Kidney (tissue), 14 donors: ENCODE data around the gene RPL10. TPM values are rescaled to one million over a fixed set of nuclear protein-coding genes. Genes with fewer than 3 reads are reported as not detected.

Source experiments
- DNase-seq, 5 donors: peaks; one replicate each; pipeline ENCODE4 v3.0.0-alpha.2; 2013 to 2020
- FAIRE-seq: peaks from 2 replicates; lab custom pipeline; 2012; peaks lifted over from hg19 to GRCh38; lab: Jason Lieb, UNC
- H3K27ac ChIP-seq, 2 donors: one replicate each; pipeline ENCODE4 v1.7.0; 2013; ENCODE audit warnings: low read depth in 2 of 2, low read length in 2 of 2, inconsistent platforms in 1 of 2
- H3K27me3 ChIP-seq: one replicate; pipeline ENCODE4 v1.7.1; 2013; ENCODE audit warnings: low read length, inconsistent platforms; ENCODE audit not compliant: control insufficient read depth, insufficient read depth
- H3K36me3 ChIP-seq, 3 donors: one replicate each; pipeline versions ENCODE4 v1.7.0 to v1.7.1; 2013; ENCODE audit warnings: low read length in 3 of 3, control low read depth in 1 of 3, inconsistent platforms in 1 of 3; ENCODE audit not compliant: insufficient read depth in 3 of 3, control insufficient read depth in 2 of 3
- H3K4me1 ChIP-seq, 3 donors: one replicate each; pipeline versions ENCODE4 v1.7.0 to v1.7.1; 2013; ENCODE audit warnings: low read length in 3 of 3, inconsistent platforms in 1 of 3, low read depth in 1 of 3; ENCODE audit not compliant: control insufficient read depth in 2 of 3, insufficient read depth in 2 of 3
- H3K4me3 ChIP-seq, 3 donors: one replicate each; pipeline versions ENCODE4 v1.7.0 to v1.8.1; 2013; ENCODE audit warnings: low read length in 3 of 3, control low read depth in 1 of 3, inconsistent platforms in 1 of 3
- H3K9ac ChIP-seq, 3 donors: one replicate each; pipeline versions ENCODE4 v1.7.0 to v1.7.1; 2013; ENCODE audit warnings: low read length in 3 of 3, control low read depth in 1 of 3, inconsistent platforms in 1 of 3
- H3K9me3 ChIP-seq, 3 donors: one replicate each; pipeline versions ENCODE4 v1.7.0 to v1.7.1; 2013; ENCODE audit warnings: low read length in 3 of 3, control low read depth in 1 of 3, inconsistent platforms in 1 of 3; ENCODE audit not compliant: control insufficient read depth in 2 of 3, insufficient read depth in 1 of 3
- CTCF ChIP-seq: IDR thresholded peaks from 3 replicates; pipeline ENCODE4 v1.5.1; 2012; ENCODE audit warnings: mild to moderate bottlenecking, moderate library complexity, borderline replicate concordance; ENCODE audit not compliant: insufficient read depth; ENCODE audit errors: extremely low read depth
- intact Hi-C: fragments of 100-400 bp; cut with DNase I; formaldehyde crosslinking; loops from one replicate; pipeline ENCODE4 v1.11.1; 2022
- polyA plus RNA-seq: library from polyadenylated mRNA; stranded (reverse); fragments of 350-450 nt; fragmentation: Illumina TruSeq; extraction: RNeasy Lipid Tissue Mini Kit (QIAGEN cat#74804); gene quantifications from one replicate; pipeline ENCODE4 v1.2.3, GENCODE V29; 2014; ENCODE audit warnings: low read depth, low replicate concordance; ENCODE audit not compliant: insufficient read depth
- total RNA-seq: library from RNA; stranded (reverse); fragmentation: NEBNext Ultra II Directional; extraction: Animal tissue kit (Norgen Biotek cat#: 25700); gene quantifications from one replicate; pipeline ENCODE4 v1.2.1, GENCODE V29; 2021
- donor health status: control.
- donor health status: control.
- donor health status: control.
- donor health status: control.
- donor health status: control.
- donor health status: DM: yes; HTN: yes; CAD: no.
- donor health status: Normal renal cell carcinoma (clear cell type).

Gene RPL10
- total and polyA plus RNA-seq, 2 donors from 2014 or later: 2,684 to 2,858 TPM

GRCh38 chrX:154403858-154404257 is 5.7 kb downstream of the RPL10 start:
- intact Hi-C loops: no loop called here
- H3K4me1 ChIP-seq: peaks cover 0 to 18% (median 7%) of the 10 kb centered on the region in 3 donors
- FAIRE-seq (no peak), DNase-seq (no peak)
- TF ChIP-seq CTCF: no peak
- H3K9me3 ChIP-seq: no peaks in the 10 kb centered on the region
- H3K4me3 ChIP-seq: no peak overlapping the region
- H3K27ac ChIP-seq: no peak overlapping the region
- H3K27me3 ChIP-seq: no peaks in the 10 kb centered on the region
- H3K9ac ChIP-seq: no peak overlapping the region
- H3K36me3 ChIP-seq: peaks cover 2 to 15% (median 8%) of the 10 kb centered on the region in 3 donors

- Histone ChIP-seq H3K9ac (no peak overlapping the region), H3K36me3 (peaks cover 0 to 10% (median 6%) of the 10 kb centered on the region in 3 donors), H3K4me3 (no peak overlapping the region), H3K27me3 (no peaks in the 10 kb centered on the region), H3K4me1 (peaks cover 0 to 10% (median 4%) of the 10 kb centered on the region in 3 donors), H3K27ac (no peak overlapping the region), H3K9me3 (no peaks in the 10 kb centered on the region)
- FAIRE-seq (no peak), DNase-seq (peak in 1 of 5 donors; percentile 57)
- intact Hi-C loops: no loop called here
- TF ChIP-seq CTCF: no peak
Measured at GRCh38 chrX:154404625-154405192, 6.5 kb downstream of the RPL10 start.

GRCh38 chrX:154408659-154409221 is 10.6 kb downstream of the RPL10 start:
- no peak for TF ChIP-seq CTCF
- intact Hi-C loops: no loop called here
- FAIRE-seq (no peak), DNase-seq (no peak)
- Histone ChIP-seq H3K27ac (peak overlapping the region; percentile 47 to 55), H3K4me3 (peak overlapping the region in 2 of 3 donors; percentile 29 to 35), H3K4me1 (peaks cover 0 to 6% (median 0%) of the 10 kb centered on the region in 3 donors), H3K9me3 (no peaks in the 10 kb centered on the region), H3K9ac (peak overlapping the region in 1 of 3 donors; percentile 55), H3K36me3 (no peaks in the 10 kb centered on the region), H3K27me3 (no peaks in the 10 kb centered on the region)
